ENCODE measurements around the gene GABARAP.

The GABARAP gene

DNA sequence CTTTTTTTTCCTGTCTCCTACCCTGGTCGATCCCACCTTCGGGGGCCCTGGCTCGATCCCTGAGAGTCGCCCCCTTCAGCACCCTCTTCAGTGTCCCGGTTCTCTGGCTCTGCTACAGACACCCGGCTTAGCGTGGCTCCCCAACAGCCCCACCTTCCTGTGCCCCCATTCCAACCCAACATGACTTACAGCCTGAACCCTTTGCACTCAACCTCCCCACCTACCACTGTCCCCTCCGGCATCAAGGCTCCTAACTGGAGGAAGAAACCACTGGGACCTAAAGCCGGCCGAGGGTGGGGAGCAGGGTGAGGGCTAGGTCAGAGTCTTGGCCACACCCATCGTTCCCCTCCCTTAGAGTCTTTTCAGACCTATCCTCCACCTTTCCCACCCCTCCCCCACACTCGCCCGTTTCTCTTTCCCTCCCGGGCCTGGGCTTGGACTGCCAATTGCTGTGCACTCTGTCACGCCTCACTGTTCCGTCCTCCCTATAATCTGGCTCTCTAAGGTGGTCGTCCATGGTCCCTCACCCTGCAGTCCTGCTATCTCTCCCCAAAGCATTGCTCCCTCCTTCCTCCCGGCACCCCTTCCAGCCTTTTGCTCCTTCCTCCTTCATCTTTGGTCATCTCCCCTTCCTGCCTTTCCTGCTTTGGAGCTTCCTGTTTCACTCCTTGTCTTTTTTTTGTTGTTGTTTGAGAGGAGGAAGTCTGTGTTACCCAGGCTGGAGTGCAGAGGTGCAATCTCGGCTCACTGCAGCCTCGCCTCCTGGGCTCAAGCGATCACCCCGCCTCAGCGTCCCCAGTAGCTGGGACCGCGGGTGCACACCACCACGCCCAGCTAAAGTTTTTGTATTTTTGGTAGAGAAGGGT is 20.9 kb upstream of the GABARAP start (continued):
- TF ChIP-seq ZNF707 (tag by site-specific recombination; IDR thresholded peaks at IDR 0.05), result 0 out of 2 replicates have a peak, but pooled peaks have one; percentile 30
- TF ChIP-seq OVOL3 (tag by site-specific recombination; IDR thresholded peaks at IDR 0.05), result no peak
- peak; percentile 93 for TF ChIP-seq ZBTB17 (tag by site-specific recombination; IDR thresholded peaks at IDR 0.05)
- no peak for TF ChIP-seq ZNF510 (tag by site-specific recombination; IDR thresholded peaks at IDR 0.05; ENCODE audit: insufficient replicate concordance)
- TF ChIP-seq, protein P1, sequence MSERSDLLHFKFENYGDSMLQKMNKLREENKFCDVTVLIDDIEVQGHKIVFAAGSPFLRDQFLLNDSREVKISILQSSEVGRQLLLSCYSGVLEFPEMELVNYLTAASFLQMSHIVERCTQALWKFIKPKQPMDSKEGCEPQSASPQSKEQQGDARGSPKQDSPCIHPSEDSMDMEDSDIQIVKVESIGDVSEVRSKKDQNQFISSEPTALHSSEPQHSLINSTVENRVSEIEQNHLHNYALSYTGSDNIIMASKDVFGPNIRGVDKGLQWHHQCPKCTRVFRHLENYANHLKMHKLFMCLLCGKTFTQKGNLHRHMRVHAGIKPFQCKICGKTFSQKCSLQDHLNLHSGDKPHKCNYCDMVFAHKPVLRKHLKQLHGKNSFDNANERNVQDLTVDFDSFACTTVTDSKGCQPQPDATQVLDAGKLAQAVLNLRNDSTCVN (tag by site-specific recombination; optimal IDR thresholded peaks at IDR 0.05), result peak; percentile 17
- TF ChIP-seq ZNF549 (tag by site-specific recombination; IDR thresholded peaks at IDR 0.05), result no peak
- TF ChIP-seq ZNF274 (IDR thresholded peaks at IDR 0.05; ENCODE audit: low read length), result no peak
- no peak for TF ChIP-seq ZNF274 (tag by site-specific recombination; IDR thresholded peaks at IDR 0.05; ENCODE audit: borderline replicate concordance)
- no peak for TF ChIP-seq ZNF140 (tag by site-specific recombination; IDR thresholded peaks at IDR 0.05)
- TF ChIP-seq ZEB2 (tag by site-specific recombination; IDR thresholded peaks at IDR 0.05), result no peak
- no peak for TF ChIP-seq ZNF571 (tag by site-specific recombination; IDR thresholded peaks at IDR 0.05)
- peak; percentile 47; the same call in 1 of the 2 replicates for TF ChIP-seq ZNF501 (tag by site-specific recombination; IDR thresholded peaks at IDR 0.05)
- TF ChIP-seq ZNF132 (tag by site-specific recombination; IDR thresholded peaks at IDR 0.05; ENCODE audit: borderline replicate concordance), result no peak
- TF ChIP-seq ZNF785 (tag by site-specific recombination; IDR thresholded peaks at IDR 0.05), result no peak
- TF ChIP-seq ZNF391 (tag by site-specific recombination; IDR thresholded peaks at IDR 0.05; ENCODE audit: borderline replicate concordance, low read depth), result no peak
- TF ChIP-seq, protein P2, sequence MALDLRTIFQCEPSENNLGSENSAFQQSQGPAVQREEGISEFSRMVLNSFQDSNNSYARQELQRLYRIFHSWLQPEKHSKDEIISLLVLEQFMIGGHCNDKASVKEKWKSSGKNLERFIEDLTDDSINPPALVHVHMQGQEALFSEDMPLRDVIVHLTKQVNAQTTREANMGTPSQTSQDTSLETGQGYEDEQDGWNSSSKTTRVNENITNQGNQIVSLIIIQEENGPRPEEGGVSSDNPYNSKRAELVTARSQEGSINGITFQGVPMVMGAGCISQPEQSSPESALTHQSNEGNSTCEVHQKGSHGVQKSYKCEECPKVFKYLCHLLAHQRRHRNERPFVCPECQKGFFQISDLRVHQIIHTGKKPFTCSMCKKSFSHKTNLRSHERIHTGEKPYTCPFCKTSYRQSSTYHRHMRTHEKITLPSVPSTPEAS (tag by site-specific recombination; IDR thresholded peaks at IDR 0.05), result no peak
- no peak for TF ChIP-seq GLI2 (tag by site-specific recombination; IDR thresholded peaks at IDR 0.05; ENCODE audit: borderline replicate concordance, low read depth)
- peak; percentile 31 for TF ChIP-seq GLIS1 (tag by site-specific recombination; IDR thresholded peaks at IDR 0.05)

DNA sequence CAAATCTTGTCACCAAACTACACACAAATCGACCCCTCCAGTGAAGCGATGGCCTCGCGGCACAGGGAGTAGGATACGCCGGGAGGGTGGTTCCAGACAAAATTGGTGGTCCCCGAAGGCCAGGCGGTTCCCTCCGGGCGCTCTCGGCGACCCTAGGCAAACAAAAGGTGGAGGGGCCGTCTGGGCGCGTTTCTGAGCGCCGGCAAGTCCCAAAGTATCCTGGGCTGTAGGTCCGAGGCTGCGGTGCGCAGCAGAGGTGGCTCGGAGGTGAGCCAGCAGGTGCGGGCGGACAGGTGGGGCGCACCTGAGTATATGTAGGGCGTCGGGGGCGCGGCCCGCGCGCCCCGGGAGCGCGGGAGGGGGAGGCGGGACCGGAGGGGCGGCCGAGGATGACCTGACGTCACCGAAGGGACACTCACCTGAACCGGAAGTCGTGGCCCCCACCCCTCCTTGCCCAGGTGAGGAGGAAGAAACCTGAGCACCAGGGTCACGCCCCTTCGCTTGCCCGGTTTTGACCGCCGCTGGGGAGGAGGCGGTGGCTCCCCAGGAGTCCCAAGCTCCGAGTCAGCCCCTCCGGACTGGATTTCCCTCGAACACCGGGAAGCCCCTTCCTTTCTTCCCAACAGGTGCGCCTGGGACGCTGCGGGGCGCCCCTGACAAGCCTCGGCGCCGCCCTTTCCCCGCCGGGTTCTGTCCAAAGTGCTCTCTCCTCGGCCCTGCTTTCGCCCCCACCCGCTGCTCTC is 20.1 kb upstream of the GABARAP start, which contains the start of gene CLDN7:
TSS of gene CLDN7 (minus strand) at position 287 of the 743 bp plus-strand sequence. CDS start 435 bp downstream, outside the sequence.
- TF ChIP-seq HOXA7 (CRISPR knock-in tag; IDR thresholded peaks at IDR 0.05; ENCODE audit: borderline replicate concordance), result no peak
- no peak for TF ChIP-seq ZNF843 (tag by site-specific recombination; IDR thresholded peaks at IDR 0.05)
- TF ChIP-seq, protein P3, sequence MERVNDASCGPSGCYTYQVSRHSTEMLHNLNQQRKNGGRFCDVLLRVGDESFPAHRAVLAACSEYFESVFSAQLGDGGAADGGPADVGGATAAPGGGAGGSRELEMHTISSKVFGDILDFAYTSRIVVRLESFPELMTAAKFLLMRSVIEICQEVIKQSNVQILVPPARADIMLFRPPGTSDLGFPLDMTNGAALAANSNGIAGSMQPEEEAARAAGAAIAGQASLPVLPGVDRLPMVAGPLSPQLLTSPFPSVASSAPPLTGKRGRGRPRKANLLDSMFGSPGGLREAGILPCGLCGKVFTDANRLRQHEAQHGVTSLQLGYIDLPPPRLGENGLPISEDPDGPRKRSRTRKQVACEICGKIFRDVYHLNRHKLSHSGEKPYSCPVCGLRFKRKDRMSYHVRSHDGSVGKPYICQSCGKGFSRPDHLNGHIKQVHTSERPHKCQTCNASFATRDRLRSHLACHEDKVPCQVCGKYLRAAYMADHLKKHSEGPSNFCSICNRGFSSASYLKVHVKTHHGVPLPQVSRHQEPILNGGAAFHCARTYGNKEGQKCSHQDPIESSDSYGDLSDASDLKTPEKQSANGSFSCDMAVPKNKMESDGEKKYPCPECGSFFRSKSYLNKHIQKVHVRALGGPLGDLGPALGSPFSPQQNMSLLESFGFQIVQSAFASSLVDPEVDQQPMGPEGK (tag by site-specific recombination; IDR thresholded peaks at IDR 0.05), result no peak
- TF ChIP-seq, protein P4, sequence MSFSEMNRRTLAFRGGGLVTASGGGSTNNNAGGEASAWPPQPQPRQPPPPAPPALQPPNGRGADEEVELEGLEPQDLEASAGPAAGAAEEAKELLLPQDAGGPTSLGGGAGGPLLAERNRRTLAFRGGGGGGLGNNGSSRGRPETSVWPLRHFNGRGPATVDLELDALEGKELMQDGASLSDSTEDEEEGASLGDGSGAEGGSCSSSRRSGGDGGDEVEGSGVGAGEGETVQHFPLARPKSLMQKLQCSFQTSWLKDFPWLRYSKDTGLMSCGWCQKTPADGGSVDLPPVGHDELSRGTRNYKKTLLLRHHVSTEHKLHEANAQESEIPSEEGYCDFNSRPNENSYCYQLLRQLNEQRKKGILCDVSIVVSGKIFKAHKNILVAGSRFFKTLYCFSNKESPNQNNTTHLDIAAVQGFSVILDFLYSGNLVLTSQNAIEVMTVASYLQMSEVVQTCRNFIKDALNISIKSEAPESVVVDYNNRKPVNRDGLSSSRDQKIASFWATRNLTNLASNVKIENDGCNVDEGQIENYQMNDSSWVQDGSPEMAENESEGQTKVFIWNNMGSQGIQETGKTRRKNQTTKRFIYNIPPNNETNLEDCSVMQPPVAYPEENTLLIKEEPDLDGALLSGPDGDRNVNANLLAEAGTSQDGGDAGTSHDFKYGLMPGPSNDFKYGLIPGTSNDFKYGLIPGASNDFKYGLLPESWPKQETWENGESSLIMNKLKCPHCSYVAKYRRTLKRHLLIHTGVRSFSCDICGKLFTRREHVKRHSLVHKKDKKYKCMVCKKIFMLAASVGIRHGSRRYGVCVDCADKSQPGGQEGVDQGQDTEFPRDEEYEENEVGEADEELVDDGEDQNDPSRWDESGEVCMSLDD (tag by site-specific recombination; IDR thresholded peaks at IDR 0.05), result no peak
- no peak for TF ChIP-seq PRDM1 (tag by site-specific recombination; IDR thresholded peaks at IDR 0.05)
- peak within 1 kb of the TSS; percentile 80 for H3K27ac ChIP-seq (ENCODE audit: extremely low read depth, low read depth, low read length)
- peak within 1 kb of the TSS; percentile 40 for H3K4me3 ChIP-seq (ENCODE audit: low read depth, low read length)
- ChIA-PET CTCF (no interaction called here), POLR2A (interaction anchor here (1.0 to 1.2 kb wide), 2 partner anchors 28 to 38 kb away, joined by 3 read pairs; partner anchors contain the start of gene DVL2)
- no peaks in the 10 kb centered on the region for H3K9me3 ChIP-seq (ENCODE audit: control insufficient read depth, insufficient read depth, low read depth, low read length)
- H3K36me3 ChIP-seq (ENCODE audit: control insufficient read depth in 2 of 2, insufficient read depth in 1 of 2, low read length in 2 of 2), result peaks cover 8 to 32% of the 10 kb centered on the region in 2 experiments; a peak in 2 of 3 replicates
- H3K4me1 ChIP-seq (ENCODE audit: control insufficient read depth, insufficient read depth, low read length), result peaks cover 18% of the 10 kb centered on the region
